ENCODE data around the gene NLRC5. TPM values are rescaled to one million over a fixed set of nuclear protein-coding genes. Genes with fewer than 3 reads are reported as not detected.

Gene NLRC5
- total RNA-seq, 4 donors from 2014 or later = 21.8 to 52.4 (median 32.0) TPM

DNA sequence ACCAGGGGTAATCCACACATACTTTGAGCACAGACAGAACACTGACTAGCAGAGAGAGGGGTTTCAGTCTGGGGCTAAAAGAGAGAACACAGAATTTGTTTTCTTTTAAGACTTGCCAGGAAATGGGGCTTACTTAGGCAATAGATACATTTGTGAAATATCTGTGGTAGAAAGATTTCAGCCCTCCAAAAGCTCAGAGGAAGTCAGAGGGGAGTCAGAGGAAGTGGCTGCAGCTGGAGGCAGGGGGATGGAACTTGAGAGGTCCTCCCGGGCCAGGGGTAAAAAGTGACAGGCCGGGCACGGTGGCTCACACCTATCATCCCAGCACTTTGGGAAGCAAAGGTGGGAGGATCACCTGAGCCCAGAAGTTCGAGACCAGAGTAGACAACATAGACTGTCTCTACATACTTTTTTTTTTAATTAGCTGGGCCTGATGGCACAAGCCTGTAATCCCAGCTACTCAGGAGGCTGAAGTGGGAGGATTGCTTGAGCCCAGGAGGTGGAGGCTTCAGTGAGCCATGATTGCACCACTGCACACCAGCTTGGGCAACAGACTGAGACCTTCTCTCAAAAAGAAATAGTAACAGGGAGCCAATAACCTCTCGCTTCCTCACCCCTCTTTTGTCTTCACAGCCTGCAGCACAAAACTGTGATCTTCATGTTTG lies 49.9 kb downstream of the NLRC5 start:
- intact Hi-C loops (cut with DNase I; ENCODE audit: low total_unique reads) = no loop called here
- TF ChIP-seq POLR2A (IDR thresholded peaks at IDR 0.05) (no peak), CTCF (IDR thresholded peaks at IDR 0.05) (no peak)
- no peak for DNase-seq (ENCODE audit: low spot score in 2 of 2)
- H3K4me3 ChIP-seq (ENCODE audit: low read depth, poor library complexity, severe bottlenecking) = no peak overlapping the region
- WGBS, 2 donors = 63 to 72% methylated on average over 5 of the region's 5 CpGs

- DNase-seq (ENCODE audit: low spot score in 2 of 2) = no peak
- H3K4me3 ChIP-seq (ENCODE audit: low read depth, poor library complexity, severe bottlenecking) = no peak overlapping the region
- intact Hi-C loops (cut with DNase I; ENCODE audit: low total_unique reads) = no loop called here
- TF ChIP-seq POLR2A (IDR thresholded peaks at IDR 0.05) (no peak), CTCF (IDR thresholded peaks at IDR 0.05) (no peak)
- 87 to 91% methylated on average over 12 of the region's 12 CpGs for WGBS, 2 donors
These were observed 52.1 kb downstream of the NLRC5 start for GRCh38 chr16:57041182-57042156.

DNA sequence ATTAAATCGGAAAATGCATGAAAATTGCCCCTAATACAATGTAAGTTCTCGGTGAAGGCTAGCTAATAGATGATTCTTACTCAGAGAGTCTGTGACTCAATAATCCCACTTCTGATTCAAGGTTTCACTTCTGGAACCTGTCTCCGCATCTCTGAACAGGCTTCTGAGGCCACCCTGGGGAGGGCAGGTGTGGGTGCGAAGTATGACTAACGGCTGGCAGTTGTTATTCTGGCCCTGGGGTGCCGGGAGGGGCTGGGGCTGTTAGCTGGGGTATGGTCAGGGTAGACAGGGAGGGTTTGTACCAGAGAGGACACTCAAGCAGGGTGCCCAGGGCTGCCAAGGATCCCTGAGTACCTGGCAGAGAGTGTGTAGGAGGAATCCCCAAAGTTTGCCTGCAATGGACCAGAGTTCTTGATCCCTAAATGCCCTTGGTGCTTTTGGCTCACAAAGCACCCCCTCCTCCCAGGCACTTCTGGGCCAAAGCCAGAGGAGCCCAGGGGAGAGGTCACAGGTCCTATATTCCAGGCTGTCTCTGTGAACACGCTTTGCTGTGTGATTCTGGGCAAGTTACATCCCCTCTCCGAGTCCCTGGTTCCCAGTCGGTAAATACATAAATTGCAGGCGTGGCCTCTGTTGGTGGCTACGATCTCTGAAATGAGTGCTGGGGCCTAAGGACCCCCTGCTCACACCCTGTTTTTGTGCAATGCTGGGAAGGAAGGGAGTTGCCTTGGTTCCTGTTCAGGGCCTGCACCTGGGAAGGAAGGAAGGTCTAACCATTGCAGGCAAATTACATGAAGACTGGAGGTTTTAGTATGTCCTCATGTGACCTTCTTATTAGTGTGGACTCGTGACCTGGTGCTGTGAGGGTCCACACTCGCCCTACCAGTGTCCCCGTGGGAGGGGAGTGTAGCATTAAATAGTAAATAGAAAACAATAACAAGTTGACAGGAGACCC lies 53.1 kb downstream of the NLRC5 start:
- no peak overlapping the region for H3K4me3 ChIP-seq (ENCODE audit: low read depth, poor library complexity, severe bottlenecking)
- no peak for DNase-seq (ENCODE audit: low spot score in 2 of 2)
- intact Hi-C loops (cut with DNase I; ENCODE audit: low total_unique reads) = no loop called here
- WGBS, 2 donors = 74 to 77% methylated on average over 14 of the region's 14 CpGs
- TF ChIP-seq CTCF (IDR thresholded peaks at IDR 0.05) = no peak
- TF ChIP-seq POLR2A (IDR thresholded peaks at IDR 0.05) = no peak

- WGBS, 2 donors = 92 to 97% methylated on average over 9 of the region's 9 CpGs
- DNase-seq (ENCODE audit: low spot score in 2 of 2) = no peak
These were observed 53.9 kb downstream of the NLRC5 start for GRCh38 chr16:57043248-57043647.

More at GRCh38 chr16:57043248-57043647, 53.9 kb downstream of the NLRC5 start:
- TF ChIP-seq CTCF (IDR thresholded peaks at IDR 0.05) (no peak), POLR2A (IDR thresholded peaks at IDR 0.05) (no peak)
- no peak overlapping the region for H3K4me3 ChIP-seq (ENCODE audit: low read depth, poor library complexity, severe bottlenecking)
- intact Hi-C loops (cut with DNase I; ENCODE audit: low total_unique reads) = no loop called here

Measured in lower leg skin (tissue), 4 donors.